ENCODE measurements around the gene UBE2S.
"Not testable (repeated sequence)": the region's sequence is repeated elsewhere in the genome, so short reads cannot be mapped to it uniquely, and the experiment has no call there.

The UBE2S gene

DNA sequence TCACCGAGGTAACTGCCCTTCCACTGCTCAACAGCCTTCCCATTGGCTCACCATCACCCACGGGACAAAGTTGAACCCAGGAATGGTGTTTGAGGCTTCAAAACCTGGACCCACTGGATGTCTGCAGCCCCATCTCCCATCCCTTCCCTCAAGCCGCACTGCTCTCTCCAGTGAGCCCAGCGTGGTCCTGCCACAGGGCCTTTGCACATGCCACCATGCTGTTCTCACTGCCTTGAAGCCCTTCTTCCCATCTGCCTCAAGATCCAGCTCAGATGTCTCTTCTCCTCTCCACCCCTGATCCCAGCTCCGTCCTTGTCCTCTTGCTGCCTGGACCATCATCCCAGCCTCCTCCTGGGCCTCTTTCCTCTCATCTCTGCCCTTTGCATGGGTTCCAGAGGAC, 31.5 kb upstream of the UBE2S start:
- no peak for DNase-seq

DNA sequence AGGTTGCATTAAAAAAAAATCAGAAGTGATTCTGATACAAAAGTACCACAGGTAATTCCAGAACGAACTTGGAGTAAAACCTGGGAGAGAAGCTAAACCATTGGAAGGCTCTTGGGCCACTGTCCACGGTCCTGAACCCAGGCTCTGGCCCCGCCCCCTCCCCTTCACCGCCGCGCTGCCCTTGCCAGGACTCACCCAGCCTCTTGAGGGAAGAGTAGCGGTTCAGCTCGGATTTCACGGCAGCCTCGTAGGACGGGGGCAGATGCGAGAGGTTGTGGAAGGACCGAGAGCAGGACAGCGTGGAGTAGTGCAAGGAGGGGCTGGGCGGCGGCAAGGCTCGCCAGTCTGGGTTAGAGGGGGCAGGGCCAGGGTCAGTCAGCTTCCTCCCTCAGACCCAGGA, 29.8 kb upstream of the UBE2S start:
- DNase-seq = no peak

- DNase-seq = no peak
Measured at GRCh38 chr19:55436847-55437246, 29.3 kb upstream of the UBE2S start.

DNA sequence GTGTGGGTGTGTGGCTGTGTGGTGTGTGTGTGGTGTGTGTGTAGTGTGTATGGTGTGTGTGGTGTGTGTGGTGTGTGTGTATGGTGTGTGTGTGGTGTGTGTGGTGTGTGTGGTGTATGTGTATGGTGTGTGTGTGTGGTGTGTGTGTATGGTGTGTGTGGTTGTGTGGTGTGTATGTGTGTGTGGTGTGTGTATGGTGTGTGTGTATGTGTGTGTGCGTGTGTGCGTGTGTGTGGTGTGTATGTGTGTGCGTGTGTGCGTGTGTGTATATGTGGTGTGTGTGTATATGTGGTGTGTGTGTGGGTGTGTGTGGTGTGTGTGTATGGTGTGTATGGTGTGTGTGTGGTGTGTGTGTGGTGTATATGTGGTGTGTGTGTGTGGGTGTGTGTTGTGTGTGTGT, 27.4 kb upstream of the UBE2S start:
- no peak for DNase-seq

DNA sequence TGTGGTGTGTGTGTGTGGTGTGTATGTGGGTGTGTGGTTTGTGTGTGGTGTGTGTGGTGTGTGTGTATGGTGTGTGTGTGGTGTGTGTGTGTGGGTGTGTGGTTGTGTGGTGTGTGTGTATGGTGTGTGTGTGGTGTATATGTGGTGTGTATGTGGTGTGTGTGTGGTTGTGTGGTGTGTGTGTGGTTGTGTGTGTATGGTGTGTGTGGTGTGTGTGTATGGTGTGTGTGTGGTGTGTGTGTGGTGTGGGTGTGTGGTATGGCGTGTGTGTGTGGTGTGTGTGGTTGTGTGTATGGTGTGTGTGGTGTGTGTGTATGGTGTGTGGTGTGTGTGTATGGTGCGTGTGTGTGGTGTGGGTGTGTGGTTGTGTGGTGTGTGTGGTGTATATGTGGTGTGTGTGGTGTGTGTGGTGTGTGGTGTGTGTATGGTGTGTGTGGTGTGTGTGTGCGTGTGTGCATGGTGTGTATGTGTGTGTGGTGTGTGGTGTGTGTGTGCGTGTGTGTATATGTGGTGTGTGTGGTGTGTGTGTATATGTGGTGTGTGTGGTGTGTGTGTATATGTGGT, 26.9 kb upstream of the UBE2S start:
- no peak for DNase-seq

- DNase-seq = no peak
Measured at GRCh38 chr19:55433292-55433691, 25.7 kb upstream of the UBE2S start.

- no peak for DNase-seq
Measured at GRCh38 chr19:55432241-55432959, 24.8 kb upstream of the UBE2S start.

DNA sequence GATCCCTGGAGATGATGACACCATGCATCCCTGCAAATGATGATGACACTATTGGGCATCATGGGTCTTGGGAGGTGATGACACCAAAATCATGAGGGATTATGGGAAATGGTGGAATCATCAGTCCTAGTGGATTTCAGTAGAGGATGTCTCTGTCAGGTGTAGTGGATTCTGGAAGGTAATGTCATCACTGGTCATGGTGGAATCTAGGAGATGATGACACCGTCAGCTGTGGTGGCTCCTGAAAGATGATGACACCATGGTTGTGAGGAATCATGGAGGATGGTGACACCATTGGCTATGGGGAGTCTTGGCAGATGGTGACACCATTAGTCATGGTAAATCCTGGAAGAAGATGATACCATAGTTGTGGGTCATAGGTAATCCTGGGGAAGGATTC, 23.6 kb upstream of the UBE2S start:
- no peak for DNase-seq

- DNase-seq = no peak
Measured at GRCh38 chr19:55426042-55426441, 18.5 kb upstream of the UBE2S start.

GRCh38 chr19:55424518-55424917, 16.9 kb upstream of the UBE2S start:
- no peak for DNase-seq

GRCh38 chr19:55423225-55424005, 15.8 kb upstream of the UBE2S start:
- no peak for DNase-seq

DNA sequence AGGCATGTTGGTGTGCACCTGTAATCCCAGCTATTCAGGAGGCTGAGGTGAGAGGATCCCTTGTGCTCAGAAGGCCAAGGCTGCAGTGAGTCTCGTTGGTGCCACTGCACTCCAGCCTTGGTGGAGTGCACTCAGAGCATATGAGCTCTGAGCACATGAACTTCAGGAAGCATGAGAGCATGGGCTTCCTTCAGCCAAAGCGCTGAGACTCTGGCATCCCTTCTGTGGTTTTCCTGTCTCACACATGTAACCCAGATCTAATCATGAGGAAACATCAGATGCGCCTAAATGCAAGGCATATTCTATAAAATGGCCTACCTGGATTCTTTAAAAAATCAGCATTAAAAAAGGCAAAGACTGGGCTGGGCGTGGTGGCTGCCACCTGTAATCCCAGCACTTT, 13.7 kb upstream of the UBE2S start:
- DNase-seq = peak in 1 of 2 experiments; percentile 11

GRCh38 chr19:55419624-55420236, 12.1 kb upstream of the UBE2S start:
- DNase-seq = no peak

GRCh38 chr19:55419103-55419502, 11.5 kb upstream of the UBE2S start:
- DNase-seq = no peak

- DNase-seq = peak; percentile 45 to 52
Measured at GRCh38 chr19:55418185-55418584, 10.6 kb upstream of the UBE2S start.

DNA sequence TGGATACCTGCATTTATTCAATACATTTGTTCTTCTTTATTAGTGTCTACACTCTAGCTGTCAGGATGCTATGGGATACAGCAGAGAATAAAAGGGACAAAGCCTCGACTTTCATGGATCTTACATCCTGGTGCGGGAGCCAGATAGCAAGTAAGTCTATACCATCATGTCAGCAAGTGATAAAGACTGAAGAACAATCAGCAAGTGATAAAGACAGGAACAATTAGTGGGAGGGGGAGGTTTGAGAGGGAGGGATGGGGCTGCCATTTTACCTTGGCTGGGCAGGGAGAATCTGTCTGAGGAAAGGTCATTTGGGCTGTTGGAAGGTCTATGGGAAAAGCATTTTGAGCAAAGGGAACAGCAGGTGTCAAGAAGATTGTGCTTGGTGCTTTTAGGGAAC, 2.6 kb upstream of the UBE2S start:
- DNase-seq = no peak

DNA sequence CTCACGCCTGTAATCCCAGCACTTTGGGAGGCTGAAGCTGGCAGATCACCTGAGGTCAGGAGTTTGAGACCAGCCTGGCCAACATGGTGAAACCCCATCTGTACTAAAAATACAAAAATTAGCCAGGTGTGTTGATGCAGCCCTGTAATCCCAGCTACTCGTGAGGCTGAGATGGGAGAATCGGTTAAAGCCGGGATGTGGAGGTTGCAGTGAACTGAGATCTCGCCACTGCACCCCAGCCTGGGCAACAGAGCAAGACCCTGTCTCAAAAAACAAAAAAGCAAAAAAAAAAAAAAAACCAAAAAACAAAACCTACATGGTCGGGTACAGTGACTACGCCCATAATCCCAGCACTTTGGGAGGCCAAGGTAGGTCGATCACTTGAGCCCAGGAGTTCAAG, 1.6 kb upstream of the UBE2S start:
- not testable (repeated sequence) for DNase-seq

DNA sequence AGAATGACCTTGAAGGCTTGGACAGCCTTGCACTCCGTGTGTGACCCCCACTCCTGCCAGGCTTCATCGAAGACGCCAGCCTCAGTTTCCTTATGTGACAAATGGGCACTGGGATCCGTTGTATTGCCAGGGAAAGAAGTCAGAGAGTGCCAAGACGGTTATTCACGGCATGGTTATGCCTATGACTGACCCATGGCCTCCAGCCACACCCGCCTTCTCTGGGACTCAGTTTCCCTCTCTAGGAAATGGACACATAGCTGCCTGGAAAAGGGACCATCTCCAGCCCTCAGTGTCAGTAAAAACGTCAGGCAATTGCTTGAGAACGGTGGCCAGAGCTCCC, 915 bp upstream of the UBE2S start:
- DNase-seq = no peak

GRCh38 chr19:55407800-55408532, 378 bp upstream of the UBE2S start:
- DNase-seq = peak; percentile 94 to 95

DNA sequence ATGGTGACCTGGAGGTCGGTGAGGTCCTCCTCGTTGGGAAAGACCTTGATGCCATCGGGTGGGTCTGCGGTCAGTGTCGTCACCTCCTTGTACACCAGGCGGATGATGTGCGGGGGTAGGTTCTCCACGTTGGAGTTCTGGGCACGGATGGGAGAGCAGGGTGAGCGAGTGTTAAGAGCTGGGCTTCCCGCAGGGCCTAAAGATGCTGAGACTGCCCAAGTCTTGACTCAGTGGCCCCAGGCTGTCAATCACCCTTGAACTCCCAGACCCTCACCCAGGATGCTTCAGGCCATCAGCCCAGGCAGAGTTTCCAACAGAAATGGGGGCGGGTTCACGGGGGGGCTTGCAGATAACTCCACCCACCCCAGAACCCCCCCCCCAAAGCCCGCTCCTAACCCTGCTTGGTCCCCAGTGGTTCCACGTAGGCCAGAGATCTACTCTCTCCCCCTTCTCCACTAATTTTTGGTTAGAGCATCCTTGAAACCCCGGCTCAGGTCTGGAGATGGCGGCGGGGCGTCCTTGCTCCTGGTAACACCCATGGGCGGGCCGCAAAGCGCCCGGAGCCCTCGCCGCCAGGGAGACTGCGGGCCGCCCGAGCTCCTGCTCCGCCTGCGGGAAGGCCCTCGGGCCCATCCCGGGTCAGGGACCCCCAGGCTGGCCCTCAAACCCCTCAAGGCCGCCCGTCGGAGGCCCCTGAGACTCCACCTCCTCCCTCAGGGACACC, 600 bp downstream of the UBE2S start:
- DNase-seq = peak in 1 of 2 experiments; percentile 13

DNA sequence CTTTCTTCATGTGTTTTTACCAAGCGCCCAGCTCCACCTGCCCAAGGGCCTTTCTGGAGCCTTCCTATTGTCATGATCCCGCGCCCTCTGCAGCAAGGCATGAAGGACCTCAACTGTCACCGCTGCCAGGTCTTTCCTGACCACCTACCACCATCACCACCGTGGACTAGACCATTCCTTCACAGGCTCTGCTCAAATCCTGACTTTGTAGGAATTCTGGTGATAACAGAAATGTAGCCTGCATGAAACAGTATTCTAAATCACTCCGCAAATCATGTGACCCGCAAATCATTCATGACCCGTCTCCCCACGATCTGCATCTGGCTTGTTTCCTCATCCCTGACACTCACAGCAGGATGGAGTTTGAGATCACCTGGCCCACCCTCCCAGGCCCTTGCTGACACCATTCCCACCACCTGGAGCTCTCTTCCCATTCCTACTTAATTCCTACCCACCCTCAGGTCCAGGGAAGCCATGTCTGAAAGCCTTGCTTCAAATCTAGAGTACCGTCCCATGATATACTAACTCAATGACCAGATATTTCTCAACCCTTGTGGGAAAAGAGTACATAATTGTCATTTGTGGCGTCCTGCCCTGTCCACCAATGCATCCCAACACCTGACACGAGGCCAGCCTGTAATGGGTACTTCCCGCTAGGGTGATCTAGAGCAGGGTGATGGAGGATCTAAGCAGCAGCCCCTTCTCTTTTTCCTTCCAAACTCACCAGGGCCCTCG, 1.3 kb downstream of the UBE2S start:
- no peak for DNase-seq

DNA sequence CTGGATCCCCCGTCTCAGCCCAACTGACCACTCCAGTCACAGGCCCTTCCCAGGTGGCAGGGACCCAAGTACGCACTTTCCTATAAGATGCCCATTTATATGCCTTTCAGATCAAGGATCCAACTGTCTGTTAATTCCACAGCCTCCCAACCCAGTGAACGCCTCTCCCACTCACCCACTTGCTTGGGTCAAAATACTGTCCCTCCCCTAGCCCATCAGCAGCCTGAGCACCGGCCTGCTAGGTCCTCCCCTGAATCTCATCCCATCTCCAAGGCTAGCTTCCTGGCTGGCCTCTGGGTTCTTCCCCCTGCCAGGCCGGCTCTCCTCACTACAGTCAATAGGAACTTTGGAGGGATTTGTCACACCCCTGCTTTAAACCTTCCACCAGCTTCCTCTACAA, 1.9 kb downstream of the UBE2S start:
- DNase-seq = no peak
